ENCODE measurements around the gene SLC38A7. TPM values are rescaled to one million over a fixed set of nuclear protein-coding genes. Genes with fewer than 3 reads are reported as not detected.
"Not testable (repeated sequence)": the region's sequence is repeated elsewhere in the genome, so short reads cannot be mapped to it uniquely, and the experiment has no call there.

SLC38A7 gene
- total RNA-seq, 6 donors from 2014 or later = 6.5 to 34.6 (median 22.4) TPM

- no peaks in the 10 kb centered on the region for H3K27me3 ChIP-seq
- ATAC-seq (ENCODE audit: low FRiP score in 2 of 2) (peak; percentile 79 to 87), DNase-seq (peak in 1 of 2 donors; percentile 23)
- no peaks in the 10 kb centered on the region for H3K4me1 ChIP-seq
- TF ChIP-seq CTCF (IDR thresholded peaks at IDR 0.05) = no peak
- TF ChIP-seq EP300 (IDR thresholded peaks at IDR 0.05) = no peak
- no peak for TF ChIP-seq POLR2A (IDR thresholded peaks at IDR 0.05)
- TF ChIP-seq POLR2AphosphoS5 (IDR thresholded peaks at IDR 0.05) = no peak
- WGBS, 2 donors = 72 to 78% methylated on average over 8 of the region's 8 CpGs
- H3K27ac ChIP-seq = no peak overlapping the region
- no peaks in the 10 kb centered on the region for H3K9me3 ChIP-seq
- no peaks in the 10 kb centered on the region for H3K36me3 ChIP-seq
- H3K4me3 ChIP-seq = no peak overlapping the region
Measured at GRCh38 chr16:58638148-58639036, 46.2 kb downstream of the SLC38A7 start.

- not testable (repeated sequence) for ATAC-seq (ENCODE audit: low FRiP score in 2 of 2); H3K27ac ChIP-seq; DNase-seq; H3K9me3 ChIP-seq; H3K4me1 ChIP-seq; H3K4me3 ChIP-seq; H3K27me3 ChIP-seq; H3K36me3 ChIP-seq
- WGBS, 2 donors = 98% methylated on average over 6 of the region's 6 CpGs
Measured at GRCh38 chr16:58637021-58637420, 47.5 kb downstream of the SLC38A7 start.

GRCh38 chr16:58636466-58636865, 48.1 kb downstream of the SLC38A7 start:
- DNase-seq (no peak), ATAC-seq (ENCODE audit: low FRiP score in 2 of 2) (no peak)
- no peaks in the 10 kb centered on the region for H3K4me1 ChIP-seq
- no peaks in the 10 kb centered on the region for H3K36me3 ChIP-seq
- 81 to 90% methylated on average over 4 of the region's 4 CpGs for WGBS, 2 donors
- no peaks in the 10 kb centered on the region for H3K9me3 ChIP-seq
- H3K27me3 ChIP-seq = no peaks in the 10 kb centered on the region
- H3K27ac ChIP-seq = no peak overlapping the region
- TF ChIP-seq POLR2AphosphoS5 (IDR thresholded peaks at IDR 0.05) (no peak), EP300 (IDR thresholded peaks at IDR 0.05) (no peak), POLR2A (IDR thresholded peaks at IDR 0.05) (no peak), CTCF (IDR thresholded peaks at IDR 0.05) (no peak)
- H3K4me3 ChIP-seq = no peak overlapping the region

- H3K9me3 ChIP-seq = no peaks in the 10 kb centered on the region
- no peak for DNase-seq
Measured at GRCh38 chr16:58635502-58635901, 49.1 kb downstream of the SLC38A7 start.

More at GRCh38 chr16:58635502-58635901, 49.1 kb downstream of the SLC38A7 start:
- Histone ChIP-seq H3K27ac (no peak overlapping the region), H3K4me1 (peaks cover 0 to 2% (median 0%) of the 10 kb centered on the region in 4 donors), H3K27me3 (no peaks in the 10 kb centered on the region), H3K4me3 (no peak overlapping the region), H3K36me3 (no peaks in the 10 kb centered on the region)
- no peak for ATAC-seq (ENCODE audit: low FRiP score in 2 of 2)
- WGBS, 2 donors = 90 to 97% methylated on average over 4 of the region's 4 CpGs
- TF ChIP-seq POLR2A (IDR thresholded peaks at IDR 0.05) = no peak
- no peak for TF ChIP-seq POLR2AphosphoS5 (IDR thresholded peaks at IDR 0.05)
- no peak for TF ChIP-seq CTCF (IDR thresholded peaks at IDR 0.05)
- TF ChIP-seq EP300 (IDR thresholded peaks at IDR 0.05) = no peak
